IPS-20b (cell line): Measurements from ENCODE around the gene BRIP1.

Experiments used
- H3K27ac ChIP-seq: one replicate; pipeline ENCODE4 v1.5.1; 2013; ENCODE audit warnings: low read length
- H3K27me3 ChIP-seq: 2 replicates; pipeline ENCODE4 v1.6.1; 2013; ENCODE audit warnings: mild to moderate bottlenecking, low read length, inconsistent platforms; ENCODE audit not compliant: insufficient read depth
- H3K36me3 ChIP-seq: 2 replicates; pipeline ENCODE4 v1.6.1; 2013; ENCODE audit warnings: low read depth, mild to moderate bottlenecking, inconsistent platforms, low read length, moderate library complexity; ENCODE audit not compliant: insufficient read depth
- H3K4me1 ChIP-seq: 2 replicates; pipeline ENCODE4 v1.6.1; 2013; ENCODE audit warnings: mild to moderate bottlenecking, control low read depth, inconsistent platforms, low read length, moderate library complexity; ENCODE audit not compliant: insufficient read depth
- H3K4me3 ChIP-seq: 2 replicates; pipeline ENCODE4 v1.5.1; 2013; ENCODE audit warnings: mild to moderate bottlenecking, low read length, inconsistent platforms
- H3K9ac ChIP-seq: 2 replicates; pipeline ENCODE4 v1.6.1; 2013; ENCODE audit warnings: low read depth, mild to moderate bottlenecking, inconsistent platforms, low read length, moderate library complexity
- H3K9me3 ChIP-seq: 2 replicates; pipeline ENCODE4 v1.6.1; 2013; ENCODE audit warnings: mild to moderate bottlenecking, low read depth, low read length, inconsistent platforms; ENCODE audit not compliant: insufficient read depth

Gene BRIP1

GRCh38 chr17:61770752-61771533 lies 92.4 kb downstream of the BRIP1 start:
- Histone ChIP-seq H3K4me3 (no peak overlapping the region), H3K27me3 (no peaks in the 10 kb centered on the region), H3K36me3 (peaks cover 34% of the 10 kb centered on the region), H3K27ac (no peak overlapping the region), H3K9ac (no peak overlapping the region), H3K4me1 (no peaks in the 10 kb centered on the region), H3K9me3 (peaks cover 18% of the 10 kb centered on the region)

- H3K27ac ChIP-seq: no peak overlapping the region
- H3K4me3 ChIP-seq: no peak overlapping the region
- H3K9ac ChIP-seq: no peak overlapping the region
- no peaks in the 10 kb centered on the region for H3K27me3 ChIP-seq
- H3K9me3 ChIP-seq: peaks cover 18% of the 10 kb centered on the region
- H3K36me3 ChIP-seq: peaks cover 32% of the 10 kb centered on the region
- no peaks in the 10 kb centered on the region; the same call in 1 of the 2 replicates for H3K4me1 ChIP-seq
Measured at GRCh38 chr17:61770043-61770442, 93.3 kb downstream of the BRIP1 start.

- Histone ChIP-seq H3K9ac (no peak overlapping the region), H3K4me1 (peaks cover 5% of the 10 kb centered on the region; the same call in 1 of the 2 replicates), H3K36me3 (peaks cover 37% of the 10 kb centered on the region), H3K27me3 (no peaks in the 10 kb centered on the region), H3K4me3 (no peak overlapping the region), H3K27ac (no peak overlapping the region), H3K9me3 (peaks cover 18% of the 10 kb centered on the region)
Measured at GRCh38 chr17:61768405-61768804, 94.9 kb downstream of the BRIP1 start.

GRCh38 chr17:61766520-61766919 lies 96.8 kb downstream of the BRIP1 start:
- peaks cover 5% of the 10 kb centered on the region; the same call in 1 of the 2 replicates for H3K4me1 ChIP-seq
- H3K4me3 ChIP-seq: no peak overlapping the region
- H3K9ac ChIP-seq: no peak overlapping the region
- peaks cover 16% of the 10 kb centered on the region for H3K9me3 ChIP-seq
- H3K27ac ChIP-seq: no peak overlapping the region
- H3K36me3 ChIP-seq: peaks cover 52% of the 10 kb centered on the region
- H3K27me3 ChIP-seq: no peaks in the 10 kb centered on the region

GRCh38 chr17:61764846-61765245 lies 98.5 kb downstream of the BRIP1 start:
- Histone ChIP-seq H3K9me3 (peaks cover 4% of the 10 kb centered on the region; the same call in 1 of the 2 replicates), H3K27ac (no peak overlapping the region), H3K9ac (no peak overlapping the region), H3K27me3 (no peaks in the 10 kb centered on the region), H3K36me3 (peaks cover 39% of the 10 kb centered on the region), H3K4me1 (peaks cover 5% of the 10 kb centered on the region; the same call in 1 of the 2 replicates), H3K4me3 (no peak overlapping the region)

- H3K36me3 ChIP-seq: peaks cover 32% of the 10 kb centered on the region
- H3K4me1 ChIP-seq: peaks cover 5% of the 10 kb centered on the region; the same call in 1 of the 2 replicates
Measured at GRCh38 chr17:61761827-61762226, 101.5 kb downstream of the BRIP1 start.

GRCh38 chr17:61759362-61759761 lies 104.0 kb downstream of the BRIP1 start:
- H3K36me3 ChIP-seq: peaks cover 32% of the 10 kb centered on the region

More at GRCh38 chr17:61761827-61762226, 101.5 kb downstream of the BRIP1 start:
- Histone ChIP-seq H3K27me3 (no peaks in the 10 kb centered on the region), H3K27ac (no peak overlapping the region), H3K9ac (no peak overlapping the region), H3K9me3 (peaks cover 4% of the 10 kb centered on the region; the same call in 1 of the 2 replicates), H3K4me3 (no peak overlapping the region)

GRCh38 chr17:61758430-61758829 lies 104.9 kb downstream of the BRIP1 start:
- Histone ChIP-seq H3K27ac (no peak overlapping the region), H3K9ac (no peak overlapping the region), H3K4me1 (no peaks in the 10 kb centered on the region), H3K27me3 (no peaks in the 10 kb centered on the region), H3K36me3 (peaks cover 27% of the 10 kb centered on the region), H3K9me3 (peaks cover 4% of the 10 kb centered on the region; the same call in 1 of the 2 replicates), H3K4me3 (no peak overlapping the region)

More at GRCh38 chr17:61759362-61759761, 104.0 kb downstream of the BRIP1 start:
- Histone ChIP-seq H3K4me3 (no peak overlapping the region), H3K9me3 (peaks cover 4% of the 10 kb centered on the region; the same call in 1 of the 2 replicates), H3K9ac (no peak overlapping the region), H3K27ac (no peak overlapping the region), H3K4me1 (no peaks in the 10 kb centered on the region), H3K27me3 (no peaks in the 10 kb centered on the region)

GRCh38 chr17:61757168-61757567 lies 106.2 kb downstream of the BRIP1 start:
- Histone ChIP-seq H3K4me1 (no peaks in the 10 kb centered on the region), H3K9ac (no peak overlapping the region), H3K27ac (no peak overlapping the region), H3K27me3 (no peaks in the 10 kb centered on the region), H3K9me3 (peaks cover 4% of the 10 kb centered on the region; the same call in 1 of the 2 replicates), H3K4me3 (no peak overlapping the region), H3K36me3 (peaks cover 15% of the 10 kb centered on the region)

- Histone ChIP-seq H3K27me3 (no peaks in the 10 kb centered on the region), H3K9me3 (no peaks in the 10 kb centered on the region), H3K9ac (no peak overlapping the region), H3K36me3 (peaks cover 9% of the 10 kb centered on the region), H3K27ac (no peak overlapping the region), H3K4me1 (no peaks in the 10 kb centered on the region), H3K4me3 (no peak overlapping the region)
Measured at GRCh38 chr17:61756561-61756960, 106.8 kb downstream of the BRIP1 start.

GRCh38 chr17:61755668-61756067 lies 107.7 kb downstream of the BRIP1 start:
- Histone ChIP-seq H3K36me3 (peaks cover 6% of the 10 kb centered on the region), H3K9ac (no peak overlapping the region), H3K27ac (no peak overlapping the region)

GRCh38 chr17:61755078-61755477 lies 108.2 kb downstream of the BRIP1 start:
- peaks cover 11% of the 10 kb centered on the region for H3K36me3 ChIP-seq
- 0 out of 2 replicates have a peak, but pooled peaks cover under 1% of the 10 kb centered on the region for H3K9me3 ChIP-seq
- H3K27ac ChIP-seq: no peak overlapping the region
- H3K4me1 ChIP-seq: no peaks in the 10 kb centered on the region
- no peak overlapping the region for H3K9ac ChIP-seq
- H3K27me3 ChIP-seq: no peaks in the 10 kb centered on the region
- no peak overlapping the region for H3K4me3 ChIP-seq

More at GRCh38 chr17:61755668-61756067, 107.7 kb downstream of the BRIP1 start:
- Histone ChIP-seq H3K4me3 (no peak overlapping the region), H3K9me3 (no peaks in the 10 kb centered on the region), H3K27me3 (no peaks in the 10 kb centered on the region), H3K4me1 (no peaks in the 10 kb centered on the region)
